Muscle layer of duodenum (tissue), 2 donors: ENCODE measurements around the gene TPRA1.
A peak's percentile ranks its signal among the peaks of the same experiment; 100 is the strongest.

ENCODE experiments used
- H3K27ac ChIP-seq: one replicate; pipeline ENCODE4 v1.7.0; 2013; ENCODE audit warnings: mild to moderate bottlenecking, low read length
- H3K27me3 ChIP-seq: one replicate; pipeline ENCODE4 v1.7.0; 2013; ENCODE audit warnings: low read depth, mild to moderate bottlenecking, control low read depth, low read length
- H3K36me3 ChIP-seq, 2 donors: one replicate each; pipeline ENCODE4 v1.7.0; 2013; ENCODE audit warnings: low read length in 2 of 2, control low read depth in 1 of 2, mild to moderate bottlenecking in 1 of 2; ENCODE audit not compliant: insufficient read depth in 2 of 2, control insufficient read depth in 1 of 2
- H3K4me1 ChIP-seq, 2 donors: one replicate each; pipeline ENCODE4 v1.7.0; 2013; ENCODE audit warnings: low read length in 2 of 2, mild to moderate bottlenecking in 2 of 2, control low read depth in 1 of 2, moderate library complexity in 1 of 2; ENCODE audit not compliant: insufficient read depth in 2 of 2, control insufficient read depth in 1 of 2
- H3K4me3 ChIP-seq, 2 donors: one replicate each; pipeline ENCODE4 v1.7.0; 2013; ENCODE audit warnings: low read length in 2 of 2, low read depth in 1 of 2, mild to moderate bottlenecking in 1 of 2
- H3K9me3 ChIP-seq, 2 donors: one replicate each; pipeline ENCODE4 v1.7.0; 2013; ENCODE audit warnings: low read length in 2 of 2, control low read depth in 1 of 2, mild to moderate bottlenecking in 1 of 2; ENCODE audit not compliant: control insufficient read depth in 1 of 2
- donor health status: healthy.

TPRA1 gene

GRCh38 chr3:127628788-127629466 is 38.4 kb upstream of the TPRA1 start, which contains the start of gene PODXL2:
Gene PODXL2 (plus strand): TSS chr3:127629185. CDS start chr3:127629220, 35 bp downstream.
- peaks cover 13% of the 10 kb centered on the region for H3K27me3 ChIP-seq
- H3K27ac ChIP-seq: no peak within 1 kb of the TSS

GRCh38 chr3:127628426-127628787 is 37.9 kb upstream of the TPRA1 start:
- Histone ChIP-seq H3K27ac (no peak overlapping the region), H3K36me3 (no peaks in the 10 kb centered on the region), H3K9me3 (no peaks in the 10 kb centered on the region), H3K27me3 (peaks cover 13% of the 10 kb centered on the region), H3K4me3 (no peak overlapping the region), H3K4me1 (peaks cover 0 to 12% of the 10 kb centered on the region in 2 donors)

More at GRCh38 chr3:127628788-127629466, 38.4 kb upstream of the TPRA1 start, which contains the start of gene PODXL2:
- Histone ChIP-seq H3K4me3 (peak within 1 kb of the TSS; percentile 46 to 75), H3K9me3 (no peaks in the 10 kb centered on the region), H3K36me3 (no peaks in the 10 kb centered on the region), H3K4me1 (peaks cover 0 to 12% of the 10 kb centered on the region in 2 donors)

GRCh38 chr3:127625821-127626220 is 35.3 kb upstream of the TPRA1 start:
- no peak overlapping the region for H3K27ac ChIP-seq
- peaks cover 4 to 12% of the 10 kb centered on the region in 2 donors for H3K36me3 ChIP-seq
- no peak overlapping the region for H3K4me3 ChIP-seq
- H3K27me3 ChIP-seq: peaks cover 10% of the 10 kb centered on the region
- peaks cover 0 to 12% of the 10 kb centered on the region in 2 donors for H3K4me1 ChIP-seq
- no peaks in the 10 kb centered on the region for H3K9me3 ChIP-seq

- H3K27me3 ChIP-seq: no peaks in the 10 kb centered on the region
- H3K9me3 ChIP-seq: no peaks in the 10 kb centered on the region
- H3K4me1 ChIP-seq: no peaks in the 10 kb centered on the region
- no peak overlapping the region for H3K27ac ChIP-seq
- peaks cover 8 to 21% of the 10 kb centered on the region in 2 donors for H3K36me3 ChIP-seq
- H3K4me3 ChIP-seq: no peak overlapping the region
Measured at GRCh38 chr3:127624063-127624462, 33.5 kb upstream of the TPRA1 start.

GRCh38 chr3:127622772-127623576 is 32.4 kb upstream of the TPRA1 start:
- Histone ChIP-seq H3K36me3 (peaks cover 8 to 21% of the 10 kb centered on the region in 2 donors), H3K4me1 (no peaks in the 10 kb centered on the region), H3K4me3 (no peak overlapping the region), H3K9me3 (no peaks in the 10 kb centered on the region), H3K27ac (no peak overlapping the region), H3K27me3 (no peaks in the 10 kb centered on the region)

- Histone ChIP-seq H3K4me3 (no peak overlapping the region), H3K36me3 (peaks cover 11 to 30% of the 10 kb centered on the region in 2 donors), H3K4me1 (no peaks in the 10 kb centered on the region)
Measured at GRCh38 chr3:127622031-127622430, 31.5 kb upstream of the TPRA1 start.

GRCh38 chr3:127620637-127621375 is 30.3 kb upstream of the TPRA1 start:
- Histone ChIP-seq H3K36me3 (peaks cover 18 to 39% of the 10 kb centered on the region in 2 donors), H3K27me3 (no peaks in the 10 kb centered on the region), H3K27ac (no peak overlapping the region), H3K4me3 (no peak overlapping the region), H3K4me1 (no peaks in the 10 kb centered on the region), H3K9me3 (no peaks in the 10 kb centered on the region)

More at GRCh38 chr3:127622031-127622430, 31.5 kb upstream of the TPRA1 start:
- no peaks in the 10 kb centered on the region for H3K9me3 ChIP-seq
- no peak overlapping the region for H3K27ac ChIP-seq
- no peaks in the 10 kb centered on the region for H3K27me3 ChIP-seq

- peaks cover 18 to 39% of the 10 kb centered on the region in 2 donors for H3K36me3 ChIP-seq
- no peak overlapping the region for H3K4me3 ChIP-seq
- H3K27ac ChIP-seq: no peak overlapping the region
Measured at GRCh38 chr3:127618891-127619290, 28.4 kb upstream of the TPRA1 start.

GRCh38 chr3:127616836-127617605 is 26.5 kb upstream of the TPRA1 start:
- Histone ChIP-seq H3K27me3 (no peaks in the 10 kb centered on the region), H3K36me3 (peaks cover 18 to 39% of the 10 kb centered on the region in 2 donors), H3K4me1 (no peaks in the 10 kb centered on the region), H3K9me3 (no peaks in the 10 kb centered on the region), H3K4me3 (no peak overlapping the region), H3K27ac (no peak overlapping the region)

More at GRCh38 chr3:127618891-127619290, 28.4 kb upstream of the TPRA1 start:
- Histone ChIP-seq H3K9me3 (no peaks in the 10 kb centered on the region), H3K4me1 (no peaks in the 10 kb centered on the region), H3K27me3 (no peaks in the 10 kb centered on the region)

GRCh38 chr3:127615631-127616305 is 25.2 kb upstream of the TPRA1 start:
- Histone ChIP-seq H3K9me3 (no peaks in the 10 kb centered on the region), H3K4me3 (no peak overlapping the region), H3K4me1 (no peaks in the 10 kb centered on the region), H3K27me3 (no peaks in the 10 kb centered on the region), H3K27ac (no peak overlapping the region), H3K36me3 (peaks cover 14 to 32% of the 10 kb centered on the region in 2 donors)
